Prostate gland (tissue), 2 donors: ENCODE results near the gene STC2. TPM values are rescaled to one million over a fixed set of nuclear protein-coding genes. Genes with fewer than 3 reads are reported as not detected.

Experiments
- DNase-seq: peaks from one replicate; pipeline ENCODE4 v3.0.0-alpha.2; 2019; ENCODE audit warnings: low spot score
- H3K27ac ChIP-seq, 2 donors: fragments of 200-600 bp; sonication (generic); 2 replicates each; pipeline ENCODE4 v1.5.1; 2017 to 2019
- H3K27me3 ChIP-seq: fragments of 200-600 bp; sonication (generic); replicated peaks from 2 replicates; pipeline ENCODE4 v1.5.1; 2019; ENCODE audit not compliant: insufficient read depth
- H3K36me3 ChIP-seq, 2 donors: fragments of 200-600 bp; sonication (generic); 1 replicate in 1 of 2; 2 replicates in 1 of 2; pipeline versions ENCODE4 v1.5.1 to v1.8.1; 2017 to 2019
- H3K4me1 ChIP-seq: fragments of 200-600 bp; sonication (generic); replicated peaks from 2 replicates; pipeline ENCODE4 v1.5.1; 2019
- H3K4me3 ChIP-seq, 2 donors: fragments of 200-600 bp; sonication (generic); 2 replicates each; pipeline ENCODE4 v1.5.1; 2017 to 2019
- H3K9me3 ChIP-seq: fragments of 200-600 bp; sonication (generic); 2 replicates; pipeline ENCODE4 v1.5.1; 2017
- POLR2A ChIP-seq: fragments of 450-650 bp; IDR thresholded peaks from one replicate; pipeline ENCODE4 v1.6.1; 2016; ENCODE audit warnings: antibody characterized with exemption, mild to moderate bottlenecking
- POLR2AphosphoS5 ChIP-seq: sonication (generic); formaldehyde crosslinking; IDR thresholded peaks from one replicate; pipeline ENCODE4 v1.6.1; 2017; ENCODE audit warnings: antibody characterized with exemption
- WGBS: methylation state at CpG from one replicate; pipeline ENCODE4 v1.1.5; 2018; 5-methylcytosine and 5-hydroxymethylcytosine counted together
- intact Hi-C: fragments of 100-400 bp; cut with DNase I; formaldehyde crosslinking; loops from one replicate; pipeline ENCODE4 v1.14.2; 2022
- total RNA-seq, 2 donors: library from RNA; depleted of rRNA; stranded (reverse); fragments of >200 nt; gene quantifications; one replicate each; pipeline ENCODE4 v1.1.0, GENCODE V29; 2016
- TF ChIP-seq, protein P1 (sequence below), 4 experiments: fragments of 200-600 bp in 2 of 4; fragments of 450-650 bp in 2 of 4; sonication (generic) in 2 of 4; IDR thresholded peaks; 1 replicate in 3 of 4; 2 replicates in 1 of 4; pipeline ENCODE4 v1.5.1; 2016 to 2019; ENCODE audit warnings: antibody characterized with exemption in 4 of 4, mild to moderate bottlenecking in 2 of 4, moderate library complexity in 2 of 4

STC2 gene
- total RNA-seq, 2 donors from 2014 or later, result 0.82 to 6.7 TPM

- TF ChIP-seq POLR2A, result no peak
- no peak for TF ChIP-seq POLR2AphosphoS5
- TF ChIP-seq, protein P1, sequence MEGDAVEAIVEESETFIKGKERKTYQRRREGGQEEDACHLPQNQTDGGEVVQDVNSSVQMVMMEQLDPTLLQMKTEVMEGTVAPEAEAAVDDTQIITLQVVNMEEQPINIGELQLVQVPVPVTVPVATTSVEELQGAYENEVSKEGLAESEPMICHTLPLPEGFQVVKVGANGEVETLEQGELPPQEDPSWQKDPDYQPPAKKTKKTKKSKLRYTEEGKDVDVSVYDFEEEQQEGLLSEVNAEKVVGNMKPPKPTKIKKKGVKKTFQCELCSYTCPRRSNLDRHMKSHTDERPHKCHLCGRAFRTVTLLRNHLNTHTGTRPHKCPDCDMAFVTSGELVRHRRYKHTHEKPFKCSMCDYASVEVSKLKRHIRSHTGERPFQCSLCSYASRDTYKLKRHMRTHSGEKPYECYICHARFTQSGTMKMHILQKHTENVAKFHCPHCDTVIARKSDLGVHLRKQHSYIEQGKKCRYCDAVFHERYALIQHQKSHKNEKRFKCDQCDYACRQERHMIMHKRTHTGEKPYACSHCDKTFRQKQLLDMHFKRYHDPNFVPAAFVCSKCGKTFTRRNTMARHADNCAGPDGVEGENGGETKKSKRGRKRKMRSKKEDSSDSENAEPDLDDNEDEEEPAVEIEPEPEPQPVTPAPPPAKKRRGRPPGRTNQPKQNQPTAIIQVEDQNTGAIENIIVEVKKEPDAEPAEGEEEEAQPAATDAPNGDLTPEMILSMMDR (IDR thresholded peaks at IDR 0.05), result no peak
- peak overlapping the region in 1 of 2 donors; percentile 16 for H3K27ac ChIP-seq
- H3K4me1 ChIP-seq, result no peaks in the 10 kb centered on the region
- no peak overlapping the region for H3K4me3 ChIP-seq
- H3K9me3 ChIP-seq, result no peaks in the 10 kb centered on the region
- WGBS, result 56% methylated on average over 6 of the region's 6 CpGs
- no peaks in the 10 kb centered on the region for H3K36me3 ChIP-seq
- H3K27me3 ChIP-seq, result peaks cover 2% of the 10 kb centered on the region
- intact Hi-C loops, result no loop called here
- DNase-seq, result no peak
These were observed 11.7 kb downstream of the STC2 start for GRCh38 chr5:173316339-173317020.

GRCh38 chr5:173315495-173316338, 12.5 kb downstream of the STC2 start:
- H3K4me1 ChIP-seq, result no peaks in the 10 kb centered on the region
- no peak for TF ChIP-seq POLR2A
- peak; percentile 20 for TF ChIP-seq POLR2AphosphoS5
- TF ChIP-seq, protein P1 (IDR thresholded peaks at IDR 0.05), result no peak
- 16% methylated on average over 21 of the region's 21 CpGs for WGBS
- H3K27ac ChIP-seq, result peak overlapping the region in 1 of 2 donors; percentile 16
- no peak overlapping the region for H3K4me3 ChIP-seq
- H3K36me3 ChIP-seq, result no peaks in the 10 kb centered on the region
- H3K27me3 ChIP-seq, result peaks cover 2% of the 10 kb centered on the region
- no peaks in the 10 kb centered on the region for H3K9me3 ChIP-seq
- intact Hi-C loops, result no loop called here
- peak; percentile 47 for DNase-seq

DNA sequence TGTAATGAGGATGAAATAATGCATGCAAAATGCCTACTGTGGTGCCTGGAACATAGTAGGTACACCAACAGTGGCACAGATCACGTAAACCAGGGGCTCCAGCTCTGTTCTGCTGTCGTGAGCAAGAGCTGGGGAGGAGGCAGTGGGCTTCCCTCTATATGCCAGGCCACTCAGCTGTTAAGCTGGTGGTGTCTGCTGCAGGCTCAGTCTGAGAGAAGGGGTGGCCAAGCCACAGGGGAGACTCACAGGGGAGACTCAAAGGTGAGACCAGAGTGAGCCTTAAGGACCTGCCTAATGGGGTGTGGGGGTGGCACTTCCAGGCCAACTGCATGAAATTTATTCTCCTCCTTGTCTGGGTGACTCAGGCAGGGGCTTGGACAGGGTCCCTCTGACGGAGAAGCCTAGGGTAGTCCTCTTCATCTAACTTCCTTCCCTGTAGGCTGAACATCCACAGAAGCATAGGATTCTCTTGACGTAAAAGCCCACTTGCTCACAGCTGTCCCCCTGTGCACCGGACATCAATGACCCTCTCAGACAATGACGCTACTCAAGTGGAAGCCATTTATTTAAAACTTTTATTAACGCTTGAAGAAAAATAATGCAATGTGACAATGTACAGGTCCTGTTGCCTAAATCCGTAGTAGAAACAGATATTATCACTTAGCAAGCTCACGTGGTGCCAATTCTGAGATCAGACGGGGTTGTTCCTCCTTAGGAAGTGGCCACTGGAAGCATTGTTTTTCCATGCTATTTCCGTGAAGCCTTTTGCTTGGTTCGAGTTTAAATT, 13.9 kb downstream of the STC2 start:
- H3K9me3 ChIP-seq, result no peaks in the 10 kb centered on the region
- WGBS, result 63% methylated on average over 12 of the region's 12 CpGs
- H3K27ac ChIP-seq, result peak overlapping the region in 1 of 2 donors; percentile 16
- no peaks in the 10 kb centered on the region for H3K27me3 ChIP-seq
- H3K4me3 ChIP-seq, result no peak overlapping the region
- intact Hi-C loops, result no loop called here
- no peaks in the 10 kb centered on the region for H3K36me3 ChIP-seq
- DNase-seq, result no peak
- H3K4me1 ChIP-seq, result no peaks in the 10 kb centered on the region
- TF ChIP-seq, protein P1 (IDR thresholded peaks at IDR 0.05), result no peak
- TF ChIP-seq POLR2AphosphoS5 (no peak), POLR2A (no peak)

GRCh38 chr5:173313351-173313801, 14.8 kb downstream of the STC2 start:
- Histone ChIP-seq H3K4me3 (no peak overlapping the region), H3K27me3 (no peaks in the 10 kb centered on the region), H3K4me1 (no peaks in the 10 kb centered on the region), H3K9me3 (no peaks in the 10 kb centered on the region), H3K27ac (no peak overlapping the region), H3K36me3 (no peaks in the 10 kb centered on the region)
- intact Hi-C loops, result no loop called here
- 78% methylated on average over 3 of the region's 3 CpGs for WGBS
- DNase-seq, result no peak
- TF ChIP-seq, protein P1 (IDR thresholded peaks at IDR 0.05), result no peak
- TF ChIP-seq POLR2AphosphoS5, result no peak
- no peak for TF ChIP-seq POLR2A
